Stimulated activated memory B cell treated with anti-CD40 and anti-IgM and Interleukin-4, amounts not matched to agents 10 μg/mL and 1 μg/mL and 100 μg/mL, for 72 hours (primary cell): ENCODE data around the gene CCDC63.
"Not testable (repeated sequence)": the region's sequence is repeated elsewhere in the genome, so short reads cannot be mapped to it uniquely, and the experiment has no call there.

Experiments used
- ATAC-seq: fragments of 150-1000 bp; cut with Tn5 transposase; 2 replicates; pipeline ENCODE4 v1.10.0; 2021
- H3K27ac Mint-ChIP-seq: one replicate; pipeline ENCODE4 v1.8.0; 2022; ENCODE audit warnings: mild to moderate bottlenecking, mixed read lengths
- H3K27me3 Mint-ChIP-seq: one replicate; pipeline ENCODE4 v1.8.0; 2022; ENCODE audit warnings: mixed read lengths
- H3K36me3 Mint-ChIP-seq: one replicate; pipeline ENCODE4 v1.8.0; 2022; ENCODE audit warnings: mixed read lengths
- H3K4me1 Mint-ChIP-seq: one replicate; pipeline ENCODE4 v1.8.0; 2022; ENCODE audit warnings: mixed read lengths
- H3K4me3 Mint-ChIP-seq: one replicate; pipeline ENCODE4 v1.8.0; 2022; ENCODE audit warnings: mild to moderate bottlenecking, moderate library complexity, mixed read lengths
- H3K9me3 Mint-ChIP-seq: one replicate; pipeline ENCODE4 v1.8.0; 2022; ENCODE audit warnings: mixed read lengths

CCDC63 gene

DNA sequence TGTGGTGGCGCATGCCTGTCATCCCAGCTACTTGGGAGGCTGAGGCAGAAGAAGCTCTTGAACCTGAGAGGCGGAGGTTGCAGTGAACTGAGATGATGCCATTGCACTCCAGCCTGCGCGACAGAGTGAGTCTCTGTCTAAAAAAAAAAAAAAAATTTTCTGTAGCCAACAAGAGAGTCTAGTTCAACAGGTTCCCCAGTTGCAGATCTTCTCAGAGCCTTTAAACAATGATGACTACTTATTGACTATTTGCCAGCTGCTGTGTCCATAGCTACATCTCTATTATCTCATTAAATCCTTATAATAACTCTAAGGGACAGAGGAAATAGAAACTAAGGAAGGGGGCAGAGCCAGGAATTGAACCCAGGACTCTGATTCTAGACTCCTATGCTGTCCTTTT is 88.8 kb downstream of the CCDC63 start:
- Mint-ChIP-seq H3K27me3 (peaks cover 26% of the 10 kb centered on the region), H3K4me1 (peaks cover 8% of the 10 kb centered on the region), H3K36me3 (no peaks in the 10 kb centered on the region), H3K9me3 (no peaks in the 10 kb centered on the region), H3K27ac (no peak overlapping the region), H3K4me3 (no peak overlapping the region)
- ATAC-seq: no peak

- no peak overlapping the region for H3K4me3 Mint-ChIP-seq
- H3K27me3 Mint-ChIP-seq: peaks cover 30% of the 10 kb centered on the region
- H3K4me1 Mint-ChIP-seq: peaks cover 8% of the 10 kb centered on the region
- no peaks in the 10 kb centered on the region for H3K9me3 Mint-ChIP-seq
- ATAC-seq: no peak
- H3K36me3 Mint-ChIP-seq: no peaks in the 10 kb centered on the region
- H3K27ac Mint-ChIP-seq: no peak overlapping the region
These were observed 89.7 kb downstream of the CCDC63 start for GRCh38 chr12:110936367-110937103.

GRCh38 chr12:110937104-110937641 is 90.4 kb downstream of the CCDC63 start:
- Mint-ChIP-seq H3K36me3 (no peaks in the 10 kb centered on the region), H3K9me3 (no peaks in the 10 kb centered on the region), H3K4me1 (peaks cover 8% of the 10 kb centered on the region), H3K4me3 (peak overlapping the region; percentile 60), H3K27me3 (peaks cover 36% of the 10 kb centered on the region), H3K27ac (no peak overlapping the region)
- no peak for ATAC-seq

- Mint-ChIP-seq H3K9me3 (peaks cover 3% of the 10 kb centered on the region), H3K27me3 (peaks cover 35% of the 10 kb centered on the region), H3K36me3 (no peaks in the 10 kb centered on the region), H3K4me3 (no peak overlapping the region), H3K4me1 (peaks cover 8% of the 10 kb centered on the region), H3K27ac (no peak overlapping the region)
- ATAC-seq: no peak
These were observed 93.5 kb downstream of the CCDC63 start for GRCh38 chr12:110940296-110940695.

DNA sequence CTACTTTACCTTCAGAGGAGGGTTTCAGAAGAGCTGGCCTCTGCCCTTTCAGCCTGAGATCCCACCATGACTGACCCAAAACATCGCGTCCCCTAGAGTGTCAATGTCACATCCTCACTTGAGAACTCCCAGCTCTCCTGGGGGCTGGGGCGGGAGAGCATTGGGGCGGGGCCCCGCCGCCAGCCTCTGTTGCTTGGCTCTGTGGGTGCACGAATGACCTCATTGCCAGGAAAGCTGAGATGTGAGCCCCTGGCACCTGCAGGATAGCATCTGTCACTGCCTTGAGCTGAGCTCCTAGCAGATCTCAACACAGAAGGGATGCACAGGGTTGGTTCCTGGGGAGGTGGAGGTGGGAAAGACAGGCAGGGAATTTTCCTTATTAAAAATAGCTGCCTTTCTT is 94.1 kb downstream of the CCDC63 start:
- no peak overlapping the region for H3K27ac Mint-ChIP-seq
- no peak for ATAC-seq
- no peaks in the 10 kb centered on the region for H3K36me3 Mint-ChIP-seq
- H3K4me3 Mint-ChIP-seq: no peak overlapping the region
- peaks cover 35% of the 10 kb centered on the region for H3K27me3 Mint-ChIP-seq
- H3K9me3 Mint-ChIP-seq: peaks cover 3% of the 10 kb centered on the region
- H3K4me1 Mint-ChIP-seq: peaks cover 8% of the 10 kb centered on the region

GRCh38 chr12:110941391-110941790 is 94.6 kb downstream of the CCDC63 start:
- H3K27me3 Mint-ChIP-seq: peaks cover 32% of the 10 kb centered on the region
- peaks cover 5% of the 10 kb centered on the region for H3K9me3 Mint-ChIP-seq
- H3K36me3 Mint-ChIP-seq: no peaks in the 10 kb centered on the region
- peaks cover 8% of the 10 kb centered on the region for H3K4me1 Mint-ChIP-seq
- no peak overlapping the region for H3K4me3 Mint-ChIP-seq
- ATAC-seq: no peak
- H3K27ac Mint-ChIP-seq: no peak overlapping the region

DNA sequence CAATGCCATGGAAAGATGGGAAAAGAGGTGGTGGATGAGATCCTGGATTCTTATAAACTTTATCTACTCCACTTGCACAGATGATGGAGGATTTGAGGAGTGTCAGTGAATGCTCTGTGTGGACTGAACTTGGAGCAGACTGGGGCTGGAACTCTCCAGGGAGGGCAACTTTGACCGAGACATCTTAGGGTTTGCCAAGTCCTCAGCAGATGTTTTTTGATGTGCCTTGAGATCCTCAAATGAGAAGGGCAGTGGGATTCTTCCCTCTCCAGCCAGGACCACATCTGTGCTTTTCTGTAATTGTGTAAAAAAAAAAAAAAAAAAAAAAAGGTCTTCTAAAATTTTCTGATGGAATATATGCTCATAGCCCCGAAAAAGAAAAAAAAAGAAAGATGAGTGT is 96.6 kb downstream of the CCDC63 start:
- no peak overlapping the region for H3K27ac Mint-ChIP-seq
- H3K4me1 Mint-ChIP-seq: no peaks in the 10 kb centered on the region
- no peak for ATAC-seq
- H3K36me3 Mint-ChIP-seq: no peaks in the 10 kb centered on the region
- peaks cover 18% of the 10 kb centered on the region for H3K27me3 Mint-ChIP-seq
- H3K9me3 Mint-ChIP-seq: peaks cover 11% of the 10 kb centered on the region
- no peak overlapping the region for H3K4me3 Mint-ChIP-seq

GRCh38 chr12:110948041-110948440 is 101.3 kb downstream of the CCDC63 start:
- Mint-ChIP-seq H3K4me1 (no peaks in the 10 kb centered on the region), H3K9me3 (peaks cover 12% of the 10 kb centered on the region), H3K27me3 (peaks cover 8% of the 10 kb centered on the region), H3K4me3 (no peak overlapping the region), H3K36me3 (no peaks in the 10 kb centered on the region), H3K27ac (no peak overlapping the region)
- no peak for ATAC-seq

GRCh38 chr12:110950466-110950865 is 103.7 kb downstream of the CCDC63 start:
- not testable (repeated sequence) for H3K4me3 Mint-ChIP-seq, H3K9me3 Mint-ChIP-seq, H3K27me3 Mint-ChIP-seq, ATAC-seq, H3K27ac Mint-ChIP-seq, H3K4me1 Mint-ChIP-seq, H3K36me3 Mint-ChIP-seq

GRCh38 chr12:110950867-110951266 is 104.1 kb downstream of the CCDC63 start:
- H3K27ac Mint-ChIP-seq, H3K4me3 Mint-ChIP-seq, ATAC-seq, H3K27me3 Mint-ChIP-seq, H3K36me3 Mint-ChIP-seq, H3K4me1 Mint-ChIP-seq, H3K9me3 Mint-ChIP-seq: not testable (repeated sequence)
